ENCODE data around the gene MAML2.

Gene MAML2

DNA sequence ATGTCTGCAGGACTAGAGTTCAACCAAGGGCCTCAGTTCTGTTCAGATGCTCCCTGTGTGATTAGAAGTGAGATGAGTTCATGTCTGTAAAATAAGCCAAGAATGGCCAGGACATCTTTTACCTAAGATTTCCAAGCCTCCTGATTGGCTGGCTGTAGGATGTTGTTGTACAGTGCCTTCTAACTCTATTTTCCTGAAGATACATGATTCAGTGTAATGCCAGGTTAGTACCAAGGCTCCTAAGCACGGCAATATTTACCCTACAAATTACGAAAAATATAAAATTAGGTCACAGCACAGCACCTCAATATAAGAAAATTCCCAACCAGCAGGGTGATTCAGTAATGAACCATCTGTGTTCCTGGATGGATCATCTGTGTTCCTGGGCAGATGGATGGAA, 279.1 kb downstream of the MAML2 start:
- DNase-seq (ENCODE audit: low spot score) = no peak
- TF ChIP-seq, protein P1, sequence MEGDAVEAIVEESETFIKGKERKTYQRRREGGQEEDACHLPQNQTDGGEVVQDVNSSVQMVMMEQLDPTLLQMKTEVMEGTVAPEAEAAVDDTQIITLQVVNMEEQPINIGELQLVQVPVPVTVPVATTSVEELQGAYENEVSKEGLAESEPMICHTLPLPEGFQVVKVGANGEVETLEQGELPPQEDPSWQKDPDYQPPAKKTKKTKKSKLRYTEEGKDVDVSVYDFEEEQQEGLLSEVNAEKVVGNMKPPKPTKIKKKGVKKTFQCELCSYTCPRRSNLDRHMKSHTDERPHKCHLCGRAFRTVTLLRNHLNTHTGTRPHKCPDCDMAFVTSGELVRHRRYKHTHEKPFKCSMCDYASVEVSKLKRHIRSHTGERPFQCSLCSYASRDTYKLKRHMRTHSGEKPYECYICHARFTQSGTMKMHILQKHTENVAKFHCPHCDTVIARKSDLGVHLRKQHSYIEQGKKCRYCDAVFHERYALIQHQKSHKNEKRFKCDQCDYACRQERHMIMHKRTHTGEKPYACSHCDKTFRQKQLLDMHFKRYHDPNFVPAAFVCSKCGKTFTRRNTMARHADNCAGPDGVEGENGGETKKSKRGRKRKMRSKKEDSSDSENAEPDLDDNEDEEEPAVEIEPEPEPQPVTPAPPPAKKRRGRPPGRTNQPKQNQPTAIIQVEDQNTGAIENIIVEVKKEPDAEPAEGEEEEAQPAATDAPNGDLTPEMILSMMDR (IDR thresholded peaks at IDR 0.05; ENCODE audit: extremely low read depth, missing control alignments) = no peak

- TF ChIP-seq, protein P1 (IDR thresholded peaks at IDR 0.05; ENCODE audit: extremely low read depth, missing control alignments) = no peak
- no peak for DNase-seq (ENCODE audit: low spot score)
Measured at GRCh38 chr11:96063053-96063452, 279.9 kb downstream of the MAML2 start.

GRCh38 chr11:96062134-96062533, 280.9 kb downstream of the MAML2 start:
- TF ChIP-seq, protein P1 (IDR thresholded peaks at IDR 0.05; ENCODE audit: extremely low read depth, missing control alignments) = no peak
- DNase-seq (ENCODE audit: low spot score) = no peak

DNA sequence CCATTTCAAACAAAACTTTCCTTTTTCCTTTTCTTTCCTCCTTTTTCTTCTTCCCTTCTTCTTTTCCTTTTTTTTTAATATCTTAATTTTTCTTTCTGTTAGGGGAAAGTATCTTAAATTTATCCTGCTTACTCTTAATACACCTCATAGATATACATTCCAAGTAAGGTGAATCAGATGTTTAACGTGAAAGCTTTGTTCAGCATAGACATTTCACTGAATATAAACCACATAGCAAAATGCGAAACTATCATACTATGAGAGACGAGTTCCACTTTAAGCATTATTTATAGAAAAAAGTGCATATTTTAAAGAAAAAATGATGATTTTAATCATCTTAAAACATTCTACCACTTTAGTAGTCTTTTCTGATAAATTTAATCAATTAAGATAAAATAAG, 281.3 kb downstream of the MAML2 start:
- no peak for DNase-seq (ENCODE audit: low spot score)
- TF ChIP-seq, protein P1 (IDR thresholded peaks at IDR 0.05; ENCODE audit: extremely low read depth, missing control alignments) = no peak

DNA sequence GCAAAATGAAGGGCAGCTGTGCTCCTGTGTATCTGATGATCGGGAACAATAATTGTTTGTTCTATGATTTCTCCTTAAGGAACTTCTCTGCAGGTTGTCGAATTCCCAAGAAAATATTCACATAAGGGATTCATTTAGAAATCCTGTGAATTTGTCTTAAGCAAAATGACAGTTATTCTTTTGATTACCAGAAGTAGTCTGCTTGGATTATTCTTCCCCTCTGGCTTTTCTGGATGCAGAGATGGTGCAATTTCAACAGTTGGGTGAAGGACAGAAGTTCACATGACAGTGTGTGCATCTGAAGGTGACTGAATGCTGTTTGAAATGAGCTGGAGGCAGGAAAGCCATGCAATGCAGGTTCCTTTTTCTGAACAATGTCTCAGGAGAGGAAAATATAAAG, 281.9 kb downstream of the MAML2 start:
- TF ChIP-seq, protein P1 (IDR thresholded peaks at IDR 0.05; ENCODE audit: extremely low read depth, missing control alignments) = no peak
- no peak for DNase-seq (ENCODE audit: low spot score)

- DNase-seq (ENCODE audit: low spot score) = no peak
- TF ChIP-seq, protein P1 (IDR thresholded peaks at IDR 0.05; ENCODE audit: extremely low read depth, missing control alignments) = no peak
Measured at GRCh38 chr11:96057502-96057901, 285.5 kb downstream of the MAML2 start.

DNA sequence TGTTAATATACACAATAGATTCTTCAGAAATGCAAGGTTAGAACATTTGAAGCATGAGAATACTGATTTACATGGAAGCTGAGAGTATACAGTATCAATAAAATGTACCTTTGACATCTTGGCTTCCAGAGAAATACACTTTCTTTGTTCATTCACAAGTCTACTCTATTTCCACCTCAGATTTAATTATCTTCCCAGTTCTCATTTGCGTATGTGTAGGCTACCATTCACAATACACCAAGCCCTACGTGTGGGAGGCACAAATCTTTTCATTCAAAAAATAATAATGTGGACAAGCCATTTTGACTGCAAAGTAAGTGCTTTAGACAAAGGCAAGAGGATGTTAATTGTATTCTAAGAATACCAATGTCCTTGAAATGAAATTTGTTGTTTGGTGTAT, 286.4 kb downstream of the MAML2 start:
- DNase-seq (ENCODE audit: low spot score) = no peak
- TF ChIP-seq, protein P1 (IDR thresholded peaks at IDR 0.05; ENCODE audit: extremely low read depth, missing control alignments) = no peak

Measured in GM20000 (cell line).